SKM-1 (cell line): ENCODE results near the gene PARL.

Experiments used
- DNase-seq: peaks from one replicate; lab custom pipeline; 2025; ENCODE audit not compliant: unreplicated experiment; lab: John Stamatoyannopoulos, UW

The PARL gene

DNA sequence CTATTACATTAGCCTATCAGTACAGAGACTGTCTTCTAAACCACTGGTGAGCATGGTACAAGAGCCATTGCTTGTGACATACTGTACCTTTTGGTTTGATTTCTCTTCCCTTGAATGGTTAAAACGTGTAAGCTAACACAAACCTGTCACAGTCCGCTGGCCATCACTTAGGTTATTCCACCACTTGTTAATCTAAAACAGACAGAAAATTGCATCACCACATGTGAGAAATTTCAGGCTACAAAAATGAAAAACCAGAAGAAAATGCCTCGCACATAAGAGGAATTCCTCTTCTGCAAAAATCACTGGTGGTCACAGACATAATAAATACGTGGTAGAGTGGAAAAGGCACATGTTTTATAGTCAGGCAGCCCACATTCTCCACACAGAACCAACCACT, 22.1 kb downstream of the PARL start:
- DNase-seq = no peak

DNA sequence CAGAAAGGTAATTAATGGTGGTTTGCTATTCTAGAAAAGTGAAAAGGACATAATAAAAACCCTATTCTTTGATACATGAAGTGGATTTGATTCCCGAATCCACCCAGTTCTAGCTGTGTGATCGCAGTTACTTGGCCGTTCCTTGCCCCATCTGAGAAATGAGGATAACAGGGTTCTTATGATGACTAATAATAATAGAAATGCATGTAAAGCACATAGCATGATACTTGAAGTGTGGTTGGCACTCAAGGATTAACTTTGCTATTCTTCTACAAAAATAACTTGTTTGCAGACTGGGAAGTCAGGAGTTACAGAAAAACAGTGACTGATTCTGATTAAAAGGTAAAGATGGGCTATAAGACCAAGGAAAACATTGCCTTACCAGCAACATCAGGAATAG, 26.8 kb downstream of the PARL start:
- DNase-seq = no peak

DNA sequence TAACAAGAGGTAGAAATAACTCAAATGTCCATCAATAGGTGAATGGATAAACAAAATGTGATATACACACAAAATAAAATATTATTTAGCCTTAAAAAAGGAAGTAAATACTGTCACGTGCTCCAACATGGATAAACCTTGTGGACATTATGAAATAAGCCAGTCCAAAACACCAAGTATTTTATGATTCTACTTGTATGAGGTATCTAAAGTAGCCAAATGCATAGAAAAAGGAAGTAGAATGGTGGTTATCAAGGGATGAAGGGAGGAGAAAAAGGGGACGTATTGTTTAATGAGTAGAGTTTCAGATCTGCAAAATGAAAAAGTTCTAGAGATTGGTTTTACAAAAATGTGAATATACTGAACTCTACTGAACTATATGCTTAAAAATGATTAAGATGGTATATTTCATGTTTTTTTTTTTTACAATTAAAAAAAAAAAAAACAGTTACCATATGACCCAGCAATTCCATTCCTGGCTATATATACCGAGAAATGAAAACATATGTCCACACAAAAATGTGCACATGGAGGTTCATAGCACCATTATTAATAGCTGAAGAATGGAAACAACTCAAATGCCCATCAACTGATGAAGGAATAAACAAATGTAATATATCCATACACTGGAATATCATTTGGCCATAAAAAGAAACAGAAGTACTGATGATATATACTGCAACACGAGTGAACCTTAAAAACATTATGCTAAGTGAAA, 30.2 kb downstream of the PARL start:
- DNase-seq = no peak

DNA sequence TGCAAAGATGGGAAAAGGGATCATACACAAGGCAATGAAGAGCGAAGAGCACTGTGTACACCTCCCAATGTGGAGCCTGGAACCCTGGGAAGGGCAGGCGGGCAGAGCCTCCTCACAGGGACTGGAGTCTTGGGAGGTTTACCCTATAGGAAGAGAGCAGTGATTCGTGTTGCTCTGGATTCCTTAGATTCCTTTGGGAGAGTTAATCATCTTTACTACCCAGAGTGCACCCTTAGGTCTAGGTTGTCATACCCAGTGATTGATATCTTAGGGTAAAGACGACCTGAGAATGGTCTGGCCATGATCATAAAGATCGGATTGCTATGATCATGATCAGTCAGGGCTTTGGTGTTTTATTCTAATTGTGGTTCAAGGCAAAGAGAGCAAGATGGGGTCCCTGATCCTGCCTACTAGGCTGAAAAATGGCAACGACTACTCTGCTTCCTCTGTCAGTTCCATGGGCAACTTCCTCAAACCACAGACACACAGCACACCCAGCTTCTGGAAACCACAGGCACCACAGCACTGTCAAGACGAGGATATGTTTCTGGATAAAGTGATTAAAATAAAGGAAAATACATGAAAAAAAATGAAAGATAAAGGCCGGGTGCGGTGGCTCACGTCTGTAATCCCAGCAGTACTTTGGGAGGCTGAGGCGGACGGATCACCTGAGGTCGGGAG, 38.9 kb downstream of the PARL start:
- DNase-seq = peak; percentile 4

DNA sequence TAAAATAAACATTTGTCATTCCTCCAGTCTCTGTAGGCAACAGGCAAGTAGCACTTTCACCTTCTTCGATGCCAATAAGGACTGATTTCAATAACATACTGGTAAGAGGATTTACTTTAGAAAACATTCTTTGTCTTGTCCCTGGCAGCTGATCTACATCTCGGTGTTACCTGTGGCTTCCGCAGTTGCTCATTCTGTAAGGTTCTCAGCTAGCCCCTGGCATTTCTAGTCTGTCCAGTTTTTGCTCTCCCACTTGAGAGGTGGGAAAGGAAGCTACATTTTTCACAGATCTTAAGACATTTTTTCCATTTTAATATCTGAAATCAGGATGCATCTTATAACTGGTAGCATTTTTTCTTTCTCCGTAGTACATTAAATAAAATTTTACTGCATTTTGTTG, 39.6 kb downstream of the PARL start:
- no peak for DNase-seq

DNA sequence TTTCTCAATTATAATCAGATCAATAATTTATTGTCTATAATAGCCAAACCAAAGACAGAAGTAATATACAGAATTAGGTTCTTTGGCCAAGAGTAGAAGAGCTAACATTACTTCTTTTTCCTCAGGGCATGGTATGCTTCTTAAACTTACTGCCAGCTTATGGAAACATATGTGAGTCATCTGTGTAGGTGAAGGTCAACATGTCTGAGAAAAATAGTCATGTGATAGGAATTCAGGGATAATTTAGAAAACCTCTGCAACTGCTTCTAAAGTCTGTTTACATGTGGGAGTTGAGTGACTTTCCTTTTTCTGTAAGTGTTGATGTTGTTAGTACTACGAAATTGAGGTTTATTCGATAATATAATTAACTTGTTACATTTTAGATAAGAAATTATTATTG, 40.1 kb downstream of the PARL start:
- DNase-seq = no peak

DNA sequence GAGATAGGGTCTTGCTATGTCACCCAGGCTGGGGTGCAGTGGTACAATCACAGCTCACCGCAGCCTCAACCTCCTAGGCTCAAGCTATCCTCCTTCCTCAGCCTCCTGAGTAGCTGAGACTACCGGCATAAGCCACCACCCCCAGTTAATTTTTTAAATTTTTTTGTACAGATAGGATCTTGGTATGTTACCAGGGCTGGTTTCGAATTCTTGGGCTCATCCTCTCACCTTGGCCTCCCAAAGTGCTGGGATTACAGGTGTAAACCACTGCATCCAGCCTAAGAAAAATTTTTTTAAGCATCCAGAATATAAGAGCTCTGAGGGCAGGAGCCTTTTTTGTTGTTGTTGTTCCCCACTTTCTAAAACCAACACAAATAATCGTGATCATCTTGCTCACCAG, 44.9 kb downstream of the PARL start:
- DNase-seq = no peak

DNA sequence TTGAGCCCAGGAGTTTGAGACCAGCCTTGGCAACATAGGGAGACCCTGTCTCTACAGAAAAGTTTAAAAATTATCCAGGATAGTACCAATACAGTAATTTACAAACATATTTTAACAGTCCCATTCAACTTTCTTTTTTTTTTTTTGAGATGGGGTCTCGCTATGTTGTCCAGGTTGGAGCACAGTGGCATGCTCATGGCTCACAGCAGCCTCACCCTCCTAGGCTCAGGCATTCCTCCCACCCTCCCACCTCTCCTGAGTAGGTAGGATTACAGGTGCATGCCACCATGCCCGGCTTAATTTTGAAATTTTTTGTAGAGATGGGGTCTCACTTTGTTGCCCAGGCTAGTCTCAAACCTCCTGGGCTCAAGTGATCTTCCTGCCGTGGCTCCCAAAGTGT, 46.8 kb downstream of the PARL start:
- no peak for DNase-seq

DNA sequence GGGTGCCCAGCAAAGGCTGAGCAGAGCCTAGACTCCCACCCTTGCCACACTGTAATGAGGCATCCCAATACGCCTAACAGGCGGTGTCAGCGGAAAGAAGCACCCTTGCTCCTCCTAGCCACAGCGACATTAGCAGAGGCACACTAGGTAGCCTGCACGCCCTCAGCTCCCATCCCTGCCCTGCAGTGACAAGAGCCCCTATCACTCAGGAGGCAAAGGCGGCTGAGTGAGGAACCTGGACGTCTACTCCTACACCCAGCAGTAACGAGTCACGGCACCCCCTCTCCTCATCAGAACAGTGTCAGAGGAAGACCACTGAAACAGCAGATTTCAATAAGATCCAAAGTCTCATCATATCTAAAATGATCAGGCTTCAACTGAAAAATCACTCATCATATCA, 47.3 kb downstream of the PARL start:
- DNase-seq = no peak

DNA sequence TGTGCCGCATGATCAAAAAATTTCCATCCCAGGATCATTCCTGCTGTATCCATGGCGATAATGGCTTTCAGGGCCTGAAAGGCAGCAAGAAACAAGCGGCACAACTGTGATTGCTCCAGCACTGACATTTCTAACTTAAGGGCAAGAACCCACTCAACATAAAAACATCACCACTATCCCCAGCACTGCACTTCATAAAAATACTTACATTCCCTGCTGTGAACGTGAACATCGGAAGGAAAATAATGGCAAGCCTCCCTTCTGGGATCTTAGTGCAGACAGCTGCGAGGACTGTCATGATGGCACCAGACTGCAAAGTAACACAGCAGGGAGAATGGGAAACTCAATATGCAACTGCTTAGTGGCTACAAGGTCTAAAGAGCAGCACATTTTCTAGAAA, 51.2 kb downstream of the PARL start:
- DNase-seq = no peak

DNA sequence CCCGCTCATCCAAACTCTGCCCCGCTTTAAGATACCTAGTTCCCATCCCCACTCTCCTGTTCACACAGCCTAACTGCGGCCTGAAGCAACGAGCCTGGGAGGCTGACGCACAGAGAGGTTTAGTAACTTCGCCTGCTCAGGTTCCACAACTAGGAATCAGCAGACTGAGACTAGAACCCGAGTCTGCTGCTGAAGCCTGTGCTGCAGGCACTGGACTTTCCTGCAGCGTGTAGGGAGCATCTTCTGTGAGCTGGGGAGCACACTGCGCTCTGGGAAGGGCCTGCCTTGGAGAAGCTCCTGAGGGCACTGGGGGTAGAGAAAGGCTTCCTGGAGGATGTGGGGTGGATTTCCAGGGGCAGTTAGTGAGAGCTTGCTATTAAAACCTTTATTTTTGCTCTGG, 54.5 kb downstream of the PARL start:
- no peak for DNase-seq

DNA sequence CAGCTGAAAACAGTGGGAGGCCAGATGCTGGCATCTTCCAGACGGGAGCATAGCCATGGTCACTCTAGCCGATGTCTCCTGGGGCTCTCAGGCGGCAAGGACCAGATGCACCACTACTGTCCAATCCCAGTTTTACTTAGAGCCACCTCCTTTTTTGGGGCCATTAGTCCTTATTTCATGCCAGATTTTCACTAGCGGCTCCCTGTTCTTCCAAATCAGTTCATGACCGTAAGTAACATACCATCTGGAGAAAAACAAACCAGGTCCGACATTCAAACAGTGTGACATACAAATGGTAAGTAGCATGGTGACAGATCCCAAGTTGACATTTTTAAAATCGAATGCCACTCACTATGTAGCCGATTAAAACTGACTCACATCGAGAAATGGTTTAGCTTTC, 55.2 kb downstream of the PARL start:
- DNase-seq = no peak

DNA sequence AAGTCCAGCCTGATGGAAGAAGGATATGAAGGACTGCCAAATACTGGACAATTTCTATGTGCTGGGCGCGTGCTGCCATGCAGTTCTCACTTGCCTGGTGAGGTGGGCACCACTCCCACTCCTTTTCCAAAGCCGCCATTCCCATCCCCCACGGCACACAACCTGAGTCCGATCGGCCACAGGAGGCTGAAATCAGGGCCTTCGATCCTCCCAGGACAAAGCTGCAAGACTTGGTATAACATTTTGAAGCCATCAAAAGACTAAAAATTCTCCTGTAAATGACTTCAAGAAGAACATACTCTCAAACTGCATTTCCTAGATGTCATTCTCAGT, 56.2 kb downstream of the PARL start:
- no peak for DNase-seq

DNA sequence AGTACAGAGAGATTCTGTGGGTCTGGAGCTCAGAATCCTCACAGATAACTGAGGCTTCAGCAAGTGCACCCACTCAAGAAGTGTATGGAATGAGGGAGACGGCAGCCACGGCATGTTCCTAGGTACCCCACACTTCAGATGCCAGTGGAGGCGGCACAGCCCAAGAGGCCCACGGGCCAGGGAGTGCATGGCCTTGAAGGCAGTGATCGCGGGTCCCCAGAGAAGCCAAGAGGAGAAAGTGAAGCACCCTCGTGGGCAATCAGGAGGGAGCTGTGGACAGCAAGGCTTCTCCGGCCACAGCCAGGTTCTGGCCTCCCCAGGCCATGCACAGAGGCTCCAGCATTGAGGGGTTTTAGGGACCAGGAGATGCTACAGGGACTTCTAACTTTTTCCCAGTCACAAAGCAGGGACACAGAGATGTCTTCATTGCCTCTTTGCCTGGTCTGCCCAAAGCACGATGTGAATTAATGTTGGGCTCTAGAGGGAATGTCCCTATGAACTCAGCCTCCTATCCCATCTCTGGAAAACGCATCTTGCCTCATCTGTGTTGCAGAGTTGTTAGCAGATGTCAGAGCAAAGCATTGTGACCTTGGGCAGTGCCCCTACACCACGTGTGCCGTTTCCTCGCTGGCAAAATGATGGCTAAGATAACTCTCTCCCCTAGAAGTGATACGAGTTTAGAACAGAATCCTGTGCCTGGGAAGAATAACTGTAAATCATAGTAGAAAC, 56.7 kb downstream of the PARL start:
- no peak for DNase-seq

DNA sequence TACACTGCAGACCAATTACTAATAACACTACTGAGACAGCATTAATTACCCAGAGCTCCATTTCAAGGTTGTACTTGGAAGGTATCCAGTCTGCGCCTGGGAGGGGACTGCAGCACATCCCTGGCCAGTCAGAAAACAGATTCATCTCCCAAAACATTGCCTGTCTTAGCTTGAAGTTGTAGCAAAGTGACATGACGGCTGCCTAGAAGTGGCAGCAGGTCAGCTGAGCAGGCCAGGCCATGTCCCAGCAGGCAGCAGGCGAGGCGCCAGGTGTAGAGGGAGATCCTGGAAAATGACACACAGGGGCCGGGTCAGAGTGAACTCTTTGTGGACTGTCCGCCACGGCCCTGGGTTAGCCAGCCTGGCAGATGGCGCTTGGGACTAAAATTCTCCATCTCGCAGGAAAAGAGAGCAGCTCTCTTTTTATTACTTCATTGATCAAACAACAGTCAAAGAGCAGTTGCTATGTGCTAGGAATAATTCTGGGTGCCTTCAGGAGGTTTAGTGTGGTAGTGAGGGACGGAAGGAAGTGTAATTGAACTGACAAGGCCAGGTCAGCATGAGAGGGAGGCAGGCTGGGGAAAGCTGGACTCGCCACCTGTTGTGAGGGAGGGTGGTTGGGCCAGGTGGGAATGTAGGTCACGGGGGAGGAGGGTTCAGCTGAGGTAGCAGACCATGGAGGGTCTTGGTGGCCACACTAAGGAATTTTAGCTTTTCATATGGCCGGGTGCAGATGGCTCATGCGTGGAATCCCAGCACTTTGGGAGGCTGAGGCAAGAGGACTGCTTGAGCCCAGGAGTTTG, 58.0 kb downstream of the PARL start:
- DNase-seq = no peak

DNA sequence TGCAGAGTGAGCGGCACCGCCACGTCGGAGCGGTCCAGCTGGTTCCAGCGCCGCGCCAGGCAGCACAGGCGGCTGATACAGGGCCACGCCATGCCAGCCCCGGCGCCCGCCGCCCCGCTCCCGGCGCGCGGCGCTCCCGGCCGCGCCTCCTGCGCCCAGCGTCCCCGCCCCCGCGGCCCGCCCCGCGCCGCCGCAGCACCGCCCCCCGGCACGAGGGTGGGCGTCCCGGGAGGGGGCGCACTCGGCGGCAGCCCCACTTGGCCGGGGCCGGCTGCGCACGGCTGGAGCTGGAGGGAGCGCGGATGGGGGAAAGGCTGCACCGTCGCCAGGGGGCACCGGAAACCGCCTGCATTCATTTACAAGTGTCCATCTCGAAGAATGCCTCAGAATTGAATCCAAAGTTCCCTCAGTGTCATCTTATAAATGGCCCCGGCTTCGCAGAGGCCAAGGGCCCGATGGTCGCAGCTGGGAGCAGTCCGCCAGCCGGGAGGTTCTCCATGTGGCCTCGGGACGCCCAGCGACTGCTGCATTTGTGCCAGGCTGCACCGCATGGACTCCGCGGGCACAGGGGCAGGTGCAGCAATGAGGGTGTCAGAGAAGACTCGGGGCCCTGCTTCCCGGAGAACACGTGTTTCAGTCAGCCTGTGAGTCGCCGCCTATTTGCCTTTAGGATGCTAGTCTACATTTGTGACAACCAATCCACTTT, 59.1 kb downstream of the PARL start, which contains the start of gene MAP6D1:
Gene MAP6D1, minus strand, starts transcription at position 122 of the 706 bp plus-strand sequence. Its CDS starts 30 bp downstream, at position 92.
- DNase-seq = no peak

DNA sequence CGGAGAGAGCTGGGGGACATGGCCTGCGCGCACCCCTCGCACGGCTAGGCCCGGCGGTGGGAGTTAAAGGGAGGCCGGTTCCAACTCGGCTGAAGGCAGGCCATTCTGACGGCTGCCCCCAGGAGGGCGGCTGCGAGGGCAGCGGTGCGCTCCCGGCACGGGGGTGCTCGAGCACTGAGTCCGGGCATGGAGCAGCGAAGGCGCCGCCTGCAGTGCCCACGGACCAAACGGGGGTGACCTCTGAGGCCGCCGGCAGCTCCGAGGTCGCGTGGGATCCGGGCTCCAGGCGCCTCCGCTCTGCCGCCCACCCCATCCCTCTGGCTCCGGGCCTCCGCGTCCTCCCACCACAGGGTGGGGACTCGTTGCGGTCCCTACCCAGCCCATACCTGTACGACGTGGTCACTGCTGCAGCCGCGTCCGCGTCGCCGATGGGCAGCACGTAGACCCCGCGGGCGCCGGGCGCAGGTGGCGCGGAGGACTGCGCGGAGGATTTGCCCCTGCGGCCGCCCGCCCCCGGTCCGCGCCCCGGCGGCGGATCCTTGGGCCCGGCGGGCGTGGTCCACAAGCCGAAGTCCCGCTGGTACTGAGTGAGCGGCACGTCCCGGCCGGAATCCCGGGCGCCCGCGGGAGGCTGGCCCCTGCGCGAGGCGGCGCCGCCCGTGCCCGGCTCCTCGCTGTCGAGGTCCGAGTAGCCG, 59.8 kb downstream of the PARL start:
- no peak for DNase-seq

DNA sequence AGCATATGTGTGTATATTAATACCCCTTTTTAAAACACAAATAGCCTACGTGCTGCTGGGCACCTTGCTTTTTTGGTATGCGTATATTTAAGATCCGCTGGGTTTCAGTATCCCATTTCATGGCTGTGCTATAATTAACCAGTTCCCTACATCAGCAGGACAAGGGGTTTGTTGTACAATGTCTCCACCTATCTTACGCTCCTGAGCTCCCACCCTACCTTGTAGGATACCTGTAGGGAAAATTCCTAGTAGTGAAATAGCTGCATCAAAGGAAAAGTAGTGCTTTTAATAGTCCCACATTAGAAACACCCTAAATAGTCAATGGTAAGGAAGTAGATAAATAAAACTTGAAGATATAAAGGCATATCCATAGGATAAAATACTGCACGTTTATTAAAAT, 60.7 kb downstream of the PARL start:
- no peak for DNase-seq

DNA sequence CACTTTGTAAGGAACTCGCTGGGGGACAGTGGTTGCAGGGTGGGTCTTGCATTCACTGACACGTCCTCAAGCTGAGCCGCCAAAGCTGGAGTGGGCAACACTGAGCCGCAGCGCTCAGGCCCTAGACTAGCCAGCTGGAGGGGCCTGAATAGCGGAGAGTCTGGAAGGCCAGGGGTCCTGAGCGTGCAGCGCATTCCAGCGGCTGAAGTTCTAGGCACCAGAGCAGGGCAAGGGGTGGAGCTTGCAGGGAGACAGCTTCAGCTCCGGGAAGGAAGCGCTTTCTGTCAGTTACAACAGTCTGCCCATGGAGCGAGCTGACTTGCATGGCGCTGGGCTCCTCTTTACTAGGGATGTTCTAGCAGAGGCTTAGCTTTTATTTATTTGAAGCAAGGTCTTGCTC, 62.0 kb downstream of the PARL start:
- no peak for DNase-seq

DNA sequence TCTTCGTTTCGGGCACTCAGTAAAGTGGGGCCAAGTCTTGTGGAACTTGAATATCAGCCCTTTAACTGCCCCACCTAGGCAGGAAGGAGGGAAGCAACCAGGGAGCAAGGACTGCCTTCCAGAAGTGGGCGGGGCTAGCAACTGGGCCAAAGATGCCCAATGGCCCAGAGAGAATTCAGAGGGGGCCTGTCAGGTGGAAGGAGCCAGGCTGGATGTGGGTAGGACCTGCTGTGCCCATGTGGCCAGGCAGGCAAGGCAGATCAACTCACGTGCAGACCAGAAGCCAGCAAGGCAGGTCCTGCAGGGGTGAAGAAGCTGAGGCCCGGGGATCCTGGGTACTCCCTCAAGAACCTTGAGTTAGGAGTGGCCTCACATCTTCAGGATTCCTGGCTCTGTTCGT, 64.8 kb downstream of the PARL start:
- no peak for DNase-seq
